ENCODE data around the gene BRSK2. TPM values are rescaled to one million over a fixed set of nuclear protein-coding genes. Genes with fewer than 3 reads are reported as not detected.
"Not testable (repeated sequence)": the region's sequence is repeated elsewhere in the genome, so short reads cannot be mapped to it uniquely, and the experiment has no call there.

BRSK2 gene
- total RNA-seq, 1 donor from 2014 or later, result 0.39 TPM

DNA sequence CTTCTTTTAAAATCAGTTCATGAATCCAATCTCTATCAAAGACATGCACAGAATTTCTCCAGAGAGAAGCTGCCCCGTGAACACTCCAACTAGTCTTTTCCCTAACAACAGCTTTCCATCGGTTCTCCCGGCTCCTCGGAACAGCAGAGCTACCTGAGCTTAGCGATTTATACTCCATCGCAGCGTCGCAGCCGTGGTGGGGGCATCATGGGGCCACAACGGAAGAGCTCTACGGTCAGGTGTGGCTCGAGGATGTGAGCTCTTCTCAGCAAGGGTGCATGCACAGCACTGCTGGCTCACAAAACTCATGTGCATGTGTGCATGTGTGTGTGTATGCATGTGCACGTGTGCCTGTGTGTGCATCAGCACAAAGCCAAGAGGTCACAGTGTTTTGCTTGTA, 108.5 kb downstream of the BRSK2 start:
- DNase-seq (ENCODE audit: low read depth in 2 of 2), result no peak

DNA sequence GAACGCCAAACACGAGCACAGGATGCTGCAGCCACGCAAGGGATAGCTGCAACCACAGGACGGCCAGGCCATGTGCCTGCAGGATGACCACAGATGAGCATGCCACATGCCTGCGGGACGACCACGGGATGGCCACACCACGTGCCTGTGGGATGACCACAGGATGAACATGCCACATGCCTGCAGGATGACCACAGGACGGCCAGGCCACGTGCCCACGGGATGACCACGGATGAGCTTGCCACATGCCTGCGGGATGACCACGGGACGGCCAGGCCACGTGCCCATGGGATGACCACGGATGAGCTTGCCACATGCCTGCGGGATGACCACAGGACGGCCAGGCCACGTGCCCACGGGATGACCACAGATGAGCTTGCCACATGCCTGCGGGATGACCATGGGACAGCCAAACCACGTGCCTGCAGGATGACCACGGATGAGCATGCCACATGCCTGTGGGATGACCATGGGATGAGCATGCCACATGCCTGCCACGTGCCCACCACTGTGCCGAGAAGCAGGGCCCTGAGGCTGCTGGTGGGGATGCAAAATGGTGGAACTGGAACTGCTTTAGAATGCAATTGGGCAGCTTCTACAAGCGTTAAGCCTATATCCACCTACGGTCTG, 109.6 kb downstream of the BRSK2 start:
- no peak for DNase-seq (ENCODE audit: low read depth in 2 of 2)

DNA sequence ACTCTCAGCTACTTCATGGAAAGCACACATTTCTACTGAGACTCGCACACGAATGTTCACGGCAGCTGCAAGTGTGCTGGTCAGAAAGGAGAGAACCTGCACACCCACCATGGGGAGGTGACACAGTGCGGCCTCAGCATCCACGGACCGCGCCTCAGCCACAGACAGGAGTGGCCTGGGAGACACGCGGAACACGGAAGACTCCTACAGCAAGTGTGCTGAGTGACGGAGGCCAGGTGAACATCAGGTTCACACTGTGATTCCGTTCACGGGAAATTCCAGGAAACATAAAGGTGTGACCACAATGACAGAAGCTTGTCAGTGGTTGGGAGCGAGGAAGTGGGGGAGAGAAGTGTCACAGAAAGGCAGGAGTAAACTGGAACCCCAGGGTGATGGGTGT, 110.2 kb downstream of the BRSK2 start:
- no peak for DNase-seq (ENCODE audit: low read depth in 2 of 2)

DNA sequence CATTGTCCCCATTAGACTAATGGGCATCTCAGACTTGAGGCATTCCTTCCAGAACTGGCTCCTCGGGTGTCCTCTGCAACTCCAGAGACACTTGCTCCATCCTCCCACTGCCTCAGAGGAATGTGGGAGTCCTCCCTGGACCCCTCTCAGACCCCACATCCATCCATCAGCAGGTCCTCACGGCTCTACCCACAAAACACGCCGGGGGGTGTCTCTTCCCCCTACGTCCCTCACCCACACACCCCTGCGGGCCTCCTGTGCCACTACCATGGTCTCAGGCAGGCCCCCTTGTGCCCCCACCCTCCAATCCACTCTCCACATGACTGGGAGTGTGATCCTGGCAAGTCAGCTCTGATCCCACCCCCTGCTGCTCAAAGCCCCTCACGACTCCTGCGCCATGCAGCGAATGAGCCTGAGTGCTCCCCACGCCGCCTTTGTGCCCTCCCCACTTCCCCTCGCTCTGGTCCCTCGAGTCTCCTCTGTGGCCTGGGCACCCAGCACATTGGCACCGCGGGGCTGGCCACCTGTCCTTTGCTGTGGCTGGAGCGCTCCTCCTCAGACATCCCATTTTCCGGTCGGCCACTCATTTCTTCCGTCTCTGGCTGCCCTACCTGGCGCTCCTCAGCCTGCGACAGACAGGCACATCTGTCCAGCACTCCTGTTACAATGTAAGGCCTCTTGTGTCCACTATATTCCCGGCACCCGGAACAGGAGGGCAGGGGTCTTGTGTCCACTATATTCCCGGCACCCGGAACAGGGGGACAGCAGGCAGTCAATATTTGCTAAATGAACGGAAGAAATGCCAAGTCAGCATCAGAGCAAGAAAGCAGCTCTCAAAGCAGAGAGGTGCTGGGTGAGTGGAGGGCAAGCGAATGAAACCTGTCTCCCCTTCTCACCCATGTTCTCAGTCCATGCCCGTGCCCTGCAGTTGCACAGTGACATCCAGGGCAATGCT, 111.0 kb downstream of the BRSK2 start:
- DNase-seq (ENCODE audit: low read depth in 2 of 2), result no peak

- DNase-seq (ENCODE audit: low read depth in 2 of 2), result no peak
Observed at GRCh38 chr11:1501421-1502167, 111.9 kb downstream of the BRSK2 start.

DNA sequence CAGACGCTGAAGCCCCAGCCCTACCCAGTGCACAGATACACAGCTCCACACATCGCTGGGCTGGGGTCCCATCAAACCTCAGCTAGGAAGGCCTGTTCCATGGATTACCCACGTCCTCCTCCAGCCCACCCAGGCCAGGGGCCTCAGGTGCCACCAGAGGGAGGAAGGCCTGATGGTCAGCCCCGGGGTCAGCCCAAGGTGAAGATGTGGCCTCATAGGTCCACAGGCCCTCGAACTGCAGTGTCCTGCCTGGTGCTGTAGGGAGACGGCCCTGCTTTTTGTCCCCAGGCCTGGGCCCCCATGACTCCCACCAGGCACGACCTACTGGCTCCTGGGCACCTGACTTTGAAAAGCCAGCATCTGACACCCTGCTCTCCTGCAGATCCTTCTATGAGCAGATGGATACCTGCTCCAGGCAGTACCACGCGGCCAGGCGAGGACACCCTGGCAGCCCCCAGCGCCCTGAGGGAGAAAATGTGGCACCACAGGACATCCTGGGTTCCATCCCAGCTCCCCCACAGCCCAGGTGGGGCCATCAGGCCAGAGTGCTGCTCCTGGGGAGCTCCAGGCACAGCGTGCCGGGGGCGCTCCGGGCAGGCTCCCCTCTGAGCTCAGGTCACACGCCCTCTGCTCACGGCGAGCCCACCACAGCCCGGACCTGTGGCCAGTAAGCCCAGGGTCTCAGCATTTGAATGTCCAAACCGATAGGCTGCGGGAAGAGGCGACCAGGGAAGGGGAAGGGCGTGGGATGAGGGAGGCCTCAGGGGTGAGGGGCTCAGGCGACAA, 112.6 kb downstream of the BRSK2 start:
- no peak for DNase-seq (ENCODE audit: low read depth in 2 of 2)

DNA sequence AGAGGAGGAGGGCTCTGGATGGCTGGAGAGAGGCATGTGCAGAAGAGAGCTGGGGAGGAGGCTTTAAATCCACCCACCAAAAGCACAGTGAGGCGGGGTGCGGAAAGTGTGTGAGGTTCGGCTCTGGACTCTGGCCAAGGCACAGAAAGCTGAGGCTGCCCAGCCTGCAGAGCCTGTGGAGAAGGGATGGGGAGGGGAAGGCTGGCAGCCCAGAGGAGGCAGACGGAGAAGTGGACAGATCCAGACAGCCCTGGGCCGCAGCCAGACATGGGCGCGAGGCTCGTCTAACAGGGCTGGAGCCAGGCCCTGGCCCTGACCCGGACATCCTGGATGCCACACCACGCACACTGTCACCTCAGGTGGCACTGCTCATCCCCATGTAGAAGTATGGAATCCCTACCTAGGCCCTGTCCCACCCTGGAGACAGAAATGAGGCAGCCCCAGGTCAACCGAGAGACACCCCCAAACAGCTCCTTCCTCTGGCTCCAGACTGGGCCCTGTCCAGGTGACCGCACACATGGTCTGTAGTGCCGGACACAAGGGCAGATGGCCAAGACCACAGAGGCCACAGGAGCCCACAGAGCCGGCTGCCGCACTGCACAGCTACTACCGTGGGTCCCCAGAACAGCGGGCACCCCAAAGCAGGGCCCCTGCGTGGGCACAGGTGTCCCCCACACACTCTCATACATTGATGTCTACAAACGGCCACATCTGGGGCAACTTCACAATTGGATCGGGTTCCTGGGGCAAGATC, 113.4 kb downstream of the BRSK2 start:
- DNase-seq (ENCODE audit: low read depth in 2 of 2), result no peak

DNA sequence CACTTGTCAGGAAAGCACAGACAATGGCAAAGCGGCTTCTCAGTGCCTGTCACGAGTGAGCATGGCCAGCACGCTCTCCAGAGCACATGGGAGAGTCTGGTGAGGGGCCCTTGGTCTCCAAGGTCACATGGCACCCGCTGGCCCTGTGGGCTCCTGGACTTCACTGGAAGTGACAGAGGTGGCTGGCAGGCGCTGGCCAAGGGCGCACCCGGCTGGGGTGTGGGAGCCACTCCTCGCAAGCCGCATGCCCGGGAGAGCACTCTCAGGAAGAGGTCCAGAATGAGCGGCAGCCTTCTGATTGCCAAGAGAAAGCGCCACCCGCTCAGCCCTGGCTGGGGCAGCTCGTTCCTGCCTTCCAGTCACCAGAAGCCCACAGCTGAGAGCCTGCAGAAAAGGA, 114.0 kb downstream of the BRSK2 start:
- DNase-seq (ENCODE audit: low read depth in 2 of 2), result no peak

DNA sequence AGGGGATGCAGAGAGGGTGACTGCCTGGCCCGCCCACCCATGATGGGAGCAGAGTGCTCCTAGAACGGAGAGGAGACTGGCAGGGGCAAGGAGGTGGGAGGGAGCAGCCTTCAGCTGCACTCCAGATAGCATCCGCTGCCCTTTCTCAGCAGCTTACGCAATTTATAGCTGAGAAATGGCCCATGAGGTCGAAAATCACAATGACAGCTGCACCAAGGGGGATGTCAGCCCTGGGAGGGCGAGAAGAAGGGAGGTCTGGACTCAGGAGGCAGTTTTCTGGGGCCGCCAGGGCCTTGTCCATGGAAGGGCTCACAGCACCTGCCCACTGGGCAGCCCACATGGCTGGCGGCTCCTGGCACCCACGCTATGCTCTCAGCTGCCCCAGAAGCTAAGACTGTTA, 114.4 kb downstream of the BRSK2 start:
- DNase-seq (ENCODE audit: low read depth in 2 of 2), result no peak

- no peak for DNase-seq (ENCODE audit: low read depth in 2 of 2)
Observed at GRCh38 chr11:1504581-1505290, 115.0 kb downstream of the BRSK2 start.

DNA sequence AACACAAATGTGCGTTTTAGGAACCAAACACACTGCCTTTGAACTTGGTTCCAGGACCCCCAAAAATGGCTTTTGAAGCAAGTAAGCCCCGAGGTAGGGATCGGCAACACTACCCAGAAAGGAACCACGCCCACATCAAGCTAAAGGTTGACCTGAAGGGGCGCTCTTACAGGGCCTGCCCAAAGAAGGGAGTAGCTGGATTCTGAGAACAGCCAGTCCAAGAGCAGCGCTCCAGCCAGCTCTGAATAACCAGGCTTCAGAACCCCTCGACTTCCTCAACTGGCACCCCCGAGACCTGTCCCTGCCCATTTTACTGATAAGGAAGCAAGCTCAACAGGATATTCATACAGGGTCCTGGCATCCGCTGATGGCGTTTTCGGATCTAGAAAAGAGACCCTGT, 115.7 kb downstream of the BRSK2 start:
- no peak for DNase-seq (ENCODE audit: low read depth in 2 of 2)

GRCh38 chr11:1506981-1507380, 117.2 kb downstream of the BRSK2 start:
- DNase-seq (ENCODE audit: low read depth in 2 of 2), result no peak

GRCh38 chr11:1507381-1508140, 117.8 kb downstream of the BRSK2 start:
- DNase-seq (ENCODE audit: low read depth in 2 of 2), result no peak

GRCh38 chr11:1508491-1508891, 118.8 kb downstream of the BRSK2 start:
- no peak for DNase-seq (ENCODE audit: low read depth in 2 of 2)

DNA sequence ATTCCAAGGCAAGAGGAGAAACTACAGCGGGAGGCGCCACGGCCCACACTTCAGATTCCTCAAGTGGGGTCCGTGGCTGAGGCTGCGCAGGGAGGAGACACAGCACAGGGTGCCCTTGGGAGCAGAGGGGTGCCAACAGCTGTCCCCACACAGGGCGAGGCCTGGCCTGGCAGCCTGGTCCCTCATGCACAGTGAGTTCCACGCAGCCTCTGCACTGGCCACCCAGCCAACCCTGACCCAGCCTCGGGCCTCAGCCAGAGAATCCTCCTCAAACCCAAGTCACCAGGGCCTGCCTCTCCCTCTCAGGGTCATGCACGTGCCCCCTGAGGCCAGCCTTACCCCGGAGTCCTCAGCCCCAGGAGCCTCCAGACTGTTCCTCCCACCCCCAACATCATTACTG, 119.3 kb downstream of the BRSK2 start:
- no peak for DNase-seq (ENCODE audit: low read depth in 2 of 2)

- DNase-seq (ENCODE audit: low read depth in 2 of 2), result no peak
Observed at GRCh38 chr11:1509626-1510255, 120.0 kb downstream of the BRSK2 start.

GRCh38 chr11:1510351-1510750, 120.6 kb downstream of the BRSK2 start:
- not testable (repeated sequence) for DNase-seq (ENCODE audit: low read depth in 2 of 2)

DNA sequence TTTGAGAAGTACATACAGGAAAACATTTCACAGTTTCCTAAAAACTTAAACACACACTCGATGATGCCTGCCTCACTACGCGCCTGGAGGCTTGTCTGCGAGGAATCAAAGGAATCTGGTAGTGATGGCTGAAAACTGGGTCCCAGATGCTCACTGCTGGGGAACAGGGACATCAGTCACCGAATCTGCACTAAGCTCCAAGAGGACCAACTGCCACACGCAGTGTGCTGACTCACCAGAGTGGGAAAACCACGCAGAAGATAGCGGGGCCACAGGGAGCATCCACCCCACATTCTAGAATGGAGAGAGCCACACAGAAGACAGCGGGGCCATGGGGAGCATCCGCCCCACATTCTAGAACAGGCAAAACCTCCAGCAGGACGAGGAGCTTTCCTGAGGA, 121.2 kb downstream of the BRSK2 start:
- no peak for DNase-seq (ENCODE audit: low read depth in 2 of 2)

Data from dermis microvascular lymphatic vessel endothelial cell (primary cell).